AG10803 (cell line): ENCODE measurements around the gene DHX29.

Experiments used
- DNase-seq: peaks from one replicate; pipeline ENCODE4 v3.0.0; 2010; ENCODE audit warnings: low read depth
- H3K4me3 ChIP-seq: 2 replicates; pipeline ENCODE4 v1.5.1; 2011; ENCODE audit warnings: mild to moderate bottlenecking, low read length, control low read depth
- CTCF ChIP-seq: conservative IDR thresholded peaks from 2 replicates; pipeline ENCODE4 v1.5.1; 2011; ENCODE audit warnings: mild to moderate bottlenecking, low read length, control low read depth, inconsistent platforms

The DHX29 gene

GRCh38 chr5:55258339-55258738, 49.2 kb downstream of the DHX29 start:
- no peak for TF ChIP-seq CTCF
- no peak overlapping the region for H3K4me3 ChIP-seq
- no peak for DNase-seq

GRCh38 chr5:55254802-55255201, 52.7 kb downstream of the DHX29 start:
- no peak overlapping the region for H3K4me3 ChIP-seq
- no peak for DNase-seq
- TF ChIP-seq CTCF = no peak

GRCh38 chr5:55250064-55250463, 57.4 kb downstream of the DHX29 start:
- no peak for DNase-seq
- H3K4me3 ChIP-seq = no peak overlapping the region
- TF ChIP-seq CTCF = no peak

GRCh38 chr5:55241746-55242145, 65.7 kb downstream of the DHX29 start:
- no peak for TF ChIP-seq CTCF
- no peak overlapping the region for H3K4me3 ChIP-seq
- no peak for DNase-seq

- no peak overlapping the region for H3K4me3 ChIP-seq
- DNase-seq = no peak
- no peak for TF ChIP-seq CTCF
Measured at GRCh38 chr5:55236800-55237199, 70.7 kb downstream of the DHX29 start.

- H3K4me3 ChIP-seq = peak overlapping the region; percentile 48
- peak; percentile 18 for DNase-seq
- no peak for TF ChIP-seq CTCF
Measured at GRCh38 chr5:55234121-55234700, 73.3 kb downstream of the DHX29 start.

GRCh38 chr5:55232985-55233928, 74.2 kb downstream of the DHX29 start, which contains the start of gene CCNO:
Gene CCNO (minus strand): TSS chr5:55233608. CDS start chr5:55233523, 85 bp downstream.
- DNase-seq = peak; percentile 61
- H3K4me3 ChIP-seq = peak within 1 kb of the TSS; percentile 48
- no peak for TF ChIP-seq CTCF
